Lower leg skin (tissue), 4 donors: ENCODE measurements around the gene SETD4. TPM values are rescaled to one million over a fixed set of nuclear protein-coding genes. Genes with fewer than 3 reads are reported as not detected.
A peak's percentile ranks its signal among the peaks of the same experiment; 100 is the strongest.

Experiments used
- DNase-seq, 2 donors: peaks; one replicate each; pipeline ENCODE4 v3.0.0-alpha.2; 2019; ENCODE audit warnings: low spot score in 2 of 2
- H3K4me3 ChIP-seq: fragments of 200-600 bp; sonication (generic); 2 replicates; pipeline ENCODE4 v1.5.1; 2017; ENCODE audit warnings: mild to moderate bottlenecking, low read depth; ENCODE audit not compliant: poor library complexity, severe bottlenecking
- CTCF ChIP-seq, 3 donors: fragments of 450-650 bp; IDR thresholded peaks; one replicate each; pipeline ENCODE4 v1.5.1; 2016; ENCODE audit warnings: antibody characterized with exemption in 3 of 3, mild to moderate bottlenecking in 3 of 3, moderate library complexity in 2 of 3
- POLR2A ChIP-seq, 2 donors: fragments of 450-650 bp; IDR thresholded peaks; one replicate each; pipeline ENCODE4 v1.6.1; 2016 to 2017; ENCODE audit warnings: antibody characterized with exemption in 2 of 2, mild to moderate bottlenecking in 1 of 2, moderate library complexity in 1 of 2
- WGBS, 2 donors: methylation state at CpG; one replicate each; pipeline ENCODE4 v1.1.5; 2018; 5-methylcytosine and 5-hydroxymethylcytosine counted together
- intact Hi-C: fragments of 100-400 bp; cut with DNase I; formaldehyde crosslinking; loops from one replicate; pipeline ENCODE4 v1.15.0; 2023; ENCODE audit warnings: low total_unique reads
- total RNA-seq, 4 donors: library from RNA; depleted of rRNA; stranded (reverse); fragments of >200 nt; gene quantifications; one replicate each; pipeline ENCODE4 v1.1.0, GENCODE V29; 2016

The SETD4 gene
- total RNA-seq, 4 donors from 2014 or later, result 21.1 to 41.6 (median 30.1) TPM

GRCh38 chr21:36070999-36071398 is 10.7 kb upstream of the SETD4 start:
- no peak for DNase-seq
- no peak for TF ChIP-seq CTCF (IDR thresholded peaks at IDR 0.05)
- no peak for TF ChIP-seq POLR2A (IDR thresholded peaks at IDR 0.05)
- intact Hi-C loops, result no loop called here
- no peak overlapping the region for H3K4me3 ChIP-seq
- WGBS, 2 donors, result 57 to 58% methylated on average over 7 of the region's 7 CpGs

- DNase-seq, result peak; percentile 89 to 97
- intact Hi-C loops, result no loop called here
- WGBS, 2 donors, result 1% methylated on average over 32 to 34 of the region's 71 CpGs
These were observed 9.6 kb upstream of the SETD4 start, which contains the start of gene CBR1 for GRCh38 chr21:36069713-36070583. CBR1 (plus strand) TSS chr21:36070024; CDS start chr21:36070116, 92 bp downstream.

GRCh38 chr21:36068748-36069398 is 8.5 kb upstream of the SETD4 start:
- H3K4me3 ChIP-seq, result no peak overlapping the region
- DNase-seq, result no peak
- WGBS, 2 donors, result 92 to 98% methylated on average over 5 of the region's 5 CpGs
- intact Hi-C loops, result no loop called here
- no peak for TF ChIP-seq CTCF (IDR thresholded peaks at IDR 0.05)
- TF ChIP-seq POLR2A (IDR thresholded peaks at IDR 0.05), result no peak

More at GRCh38 chr21:36069713-36070583, 9.6 kb upstream of the SETD4 start, which contains the start of gene CBR1:
- no peak for TF ChIP-seq CTCF (IDR thresholded peaks at IDR 0.05)
- peak within 1 kb of the TSS; percentile 83 for H3K4me3 ChIP-seq

- no peak for TF ChIP-seq POLR2A (IDR thresholded peaks at IDR 0.05)
- no peak for TF ChIP-seq CTCF (IDR thresholded peaks at IDR 0.05)
- intact Hi-C loops, result no loop called here
- H3K4me3 ChIP-seq, result no peak overlapping the region
- 48 to 76% methylated on average over 3 of the region's 3 CpGs for WGBS, 2 donors
- DNase-seq, result no peak
These were observed 5.2 kb upstream of the SETD4 start for GRCh38 chr21:36065497-36066036.

- 92 to 96% methylated on average over 4 of the region's 4 CpGs for WGBS, 2 donors
- H3K4me3 ChIP-seq, result no peak overlapping the region
- intact Hi-C loops, result no loop called here
- no peak for TF ChIP-seq POLR2A (IDR thresholded peaks at IDR 0.05)
- no peak for TF ChIP-seq CTCF (IDR thresholded peaks at IDR 0.05)
- DNase-seq, result no peak
These were observed 3.7 kb upstream of the SETD4 start for GRCh38 chr21:36064085-36064460.
